Activated naive CD8-positive, alpha-beta T cell treated with anti-CD3 and anti-CD28 coated beads, Interleukin-2, amount 50 U/mL, for 16 hours (primary cell): ENCODE results near the gene TMEM254.
"Not testable (repeated sequence)": the region's sequence is repeated elsewhere in the genome, so short reads cannot be mapped to it uniquely, and the experiment has no call there.

Experiments used
- DNase-seq: peaks from one replicate; pipeline ENCODE4 v3.0.0-alpha.2; 2020; ENCODE audit warnings: low read depth, low spot score

TMEM254 gene

DNA sequence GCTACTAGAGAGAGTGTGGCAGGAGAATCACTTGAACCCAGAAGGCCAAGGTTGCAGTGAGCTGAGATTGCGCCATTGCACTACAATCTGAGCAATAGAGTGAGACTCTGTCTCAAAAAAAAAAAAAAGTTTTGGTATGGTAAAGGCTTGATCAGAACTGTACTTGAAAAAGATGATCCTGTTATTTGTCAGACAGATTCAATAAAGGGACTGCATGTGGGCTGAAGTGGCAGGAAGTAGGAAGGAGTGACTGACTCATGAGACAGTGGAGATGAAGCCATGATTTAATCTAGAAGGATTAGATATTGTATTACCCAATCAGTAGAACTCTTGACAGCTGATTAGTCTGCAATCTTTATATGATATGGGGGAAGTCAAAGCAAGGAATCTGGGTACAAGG, 2.7 kb upstream of the TMEM254 start:
- no peak for DNase-seq

DNA sequence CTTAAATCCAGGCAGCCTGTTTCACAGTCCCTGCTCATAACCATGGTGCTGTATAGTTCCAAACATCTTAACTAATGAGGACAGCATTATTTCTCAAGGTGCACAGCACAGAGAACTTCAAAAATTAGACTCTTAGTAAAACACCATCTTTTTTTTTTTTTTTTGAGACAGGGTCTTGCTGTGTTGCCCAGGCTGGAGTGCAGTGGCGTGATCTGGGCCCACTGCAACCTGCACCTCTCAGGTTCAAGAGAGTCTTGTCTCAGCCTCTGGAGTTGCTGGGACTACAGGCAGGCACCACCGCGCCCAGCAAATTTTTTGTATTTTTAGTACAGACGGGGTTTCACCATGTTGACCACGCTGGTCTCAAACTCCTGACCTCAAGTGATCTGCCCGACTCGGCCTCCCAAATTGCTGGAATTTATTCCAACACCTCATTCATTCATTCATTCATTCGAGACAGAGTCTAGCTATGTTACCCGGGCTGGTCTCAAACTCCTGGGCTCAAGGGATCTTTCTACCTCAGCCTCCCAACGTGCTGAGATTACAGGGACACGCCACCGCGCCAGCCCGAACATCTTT, 507 bp upstream of the TMEM254 start:
- DNase-seq, result no peak

DNA sequence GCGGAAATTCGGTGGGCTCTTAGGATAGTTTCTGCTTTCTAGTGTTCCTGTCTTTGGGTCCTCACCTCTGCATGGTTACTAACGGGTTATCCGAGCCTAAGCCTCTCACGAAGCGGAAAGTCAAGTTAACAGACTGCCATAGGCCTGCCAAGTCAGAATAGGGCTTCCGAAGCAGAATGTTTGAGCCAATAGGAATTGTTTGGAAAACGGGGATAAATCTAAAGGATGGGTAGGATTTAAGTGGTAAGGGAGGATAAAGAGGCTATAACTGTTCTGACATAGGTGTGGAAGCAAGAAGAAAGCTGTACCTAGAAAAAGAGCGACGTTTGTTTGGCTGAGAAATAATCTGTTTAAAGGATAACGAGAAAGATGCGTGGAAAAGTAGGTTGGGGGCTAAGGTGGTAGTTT, 851 bp downstream of the TMEM254 start:
- no peak for DNase-seq

DNA sequence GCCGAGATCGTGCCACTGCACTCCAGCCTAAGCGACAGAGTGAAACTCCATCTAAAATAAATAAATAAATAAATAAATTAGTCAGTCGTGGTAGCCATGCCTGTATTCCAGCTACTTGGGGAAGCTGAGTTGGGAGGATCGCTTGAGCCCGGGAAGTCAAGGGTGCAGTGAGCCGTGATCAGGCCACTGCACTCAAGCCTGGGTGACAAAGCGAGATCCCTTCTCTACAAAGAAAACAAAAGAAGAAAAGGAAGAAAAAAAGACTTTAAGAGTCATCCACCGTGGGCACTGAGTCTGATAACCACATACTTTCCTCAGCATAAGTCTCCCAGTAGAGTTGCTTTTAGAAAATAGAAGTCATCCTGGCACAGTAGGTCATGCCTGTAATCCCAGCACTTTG, 2.6 kb downstream of the TMEM254 start:
- no peak for DNase-seq

DNA sequence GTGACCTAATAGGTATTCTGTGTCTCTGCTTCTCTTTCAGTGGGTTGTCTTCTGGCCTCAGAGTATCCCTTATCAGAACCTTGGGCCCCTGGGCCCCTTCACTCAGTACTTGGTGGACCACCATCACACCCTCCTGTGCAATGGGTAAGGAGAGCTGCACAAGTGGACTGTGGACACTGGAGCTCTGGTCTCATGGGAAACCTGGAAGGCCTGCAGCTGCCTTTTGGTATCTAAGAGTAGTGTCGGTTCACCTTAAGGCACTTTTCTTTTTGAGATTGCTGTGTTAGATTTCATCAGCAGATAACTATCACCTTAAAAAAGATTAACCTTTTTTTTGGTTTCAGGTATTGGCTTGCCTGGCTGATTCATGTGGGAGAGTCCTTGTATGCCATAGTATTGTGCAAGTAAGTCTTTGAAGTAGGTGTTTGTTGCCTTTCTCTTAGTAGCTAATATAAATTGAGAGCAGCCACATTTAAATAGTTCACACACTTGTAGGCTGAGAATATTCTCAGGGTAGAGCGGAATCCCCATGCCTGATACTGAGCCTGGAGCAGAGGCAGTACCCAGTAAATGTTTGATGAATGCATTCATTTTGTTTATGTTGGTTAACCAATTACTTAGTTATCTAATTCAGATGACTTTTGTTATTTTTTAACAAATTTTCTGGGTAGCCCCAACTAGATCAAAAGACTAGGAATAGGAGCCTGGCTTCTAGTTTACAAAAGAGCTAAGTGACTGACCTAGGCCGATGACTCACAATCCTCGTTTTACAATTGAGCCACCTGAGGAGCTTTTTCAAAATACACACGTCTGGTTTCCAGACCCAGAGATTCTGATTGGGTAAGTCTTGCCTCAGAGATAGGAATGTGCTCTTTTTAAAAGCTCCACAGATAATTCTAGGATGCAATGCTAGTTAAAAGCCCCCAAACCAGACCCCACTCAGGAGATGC, 3.6 kb downstream of the TMEM254 start:
- no peak for DNase-seq

DNA sequence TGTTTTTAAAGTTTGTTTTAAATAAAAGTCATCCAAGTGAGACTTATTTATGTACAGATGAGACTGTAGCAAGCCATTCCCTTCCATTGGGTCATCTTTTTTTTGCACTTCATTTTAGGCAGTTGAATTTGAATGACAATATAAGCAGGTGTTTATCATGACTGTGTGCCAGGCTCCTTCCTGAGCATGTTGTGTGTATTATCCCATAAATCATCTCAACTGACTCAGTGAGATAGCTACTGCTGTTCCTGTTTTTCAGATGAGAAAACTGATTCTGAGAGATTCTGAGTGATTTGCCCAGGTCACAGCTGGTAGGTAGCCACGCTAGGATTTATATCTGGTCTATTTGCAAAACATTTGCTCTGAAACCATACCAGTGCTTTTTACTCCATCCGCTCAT, 11.7 kb downstream of the TMEM254 start:
- no peak for DNase-seq

DNA sequence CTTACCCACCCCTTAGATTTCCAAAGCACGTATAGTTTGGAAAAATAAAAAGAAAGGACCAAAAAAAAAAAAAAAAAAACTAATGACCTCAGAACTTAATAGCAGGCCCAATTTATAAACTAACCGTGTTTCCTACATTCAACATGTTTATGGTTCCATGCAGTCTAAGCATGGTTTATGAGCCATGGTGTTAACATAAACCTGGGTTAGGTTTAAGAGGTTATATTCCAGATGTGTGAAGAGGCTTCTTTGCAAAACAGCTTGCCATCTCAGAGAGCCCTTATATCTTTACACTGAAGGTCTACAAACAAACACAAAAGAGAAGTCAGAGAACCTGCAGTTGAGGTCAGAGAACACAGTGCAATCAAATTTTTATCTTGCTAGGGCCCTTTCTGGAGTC, 15.8 kb downstream of the TMEM254 start:
- no peak for DNase-seq

DNA sequence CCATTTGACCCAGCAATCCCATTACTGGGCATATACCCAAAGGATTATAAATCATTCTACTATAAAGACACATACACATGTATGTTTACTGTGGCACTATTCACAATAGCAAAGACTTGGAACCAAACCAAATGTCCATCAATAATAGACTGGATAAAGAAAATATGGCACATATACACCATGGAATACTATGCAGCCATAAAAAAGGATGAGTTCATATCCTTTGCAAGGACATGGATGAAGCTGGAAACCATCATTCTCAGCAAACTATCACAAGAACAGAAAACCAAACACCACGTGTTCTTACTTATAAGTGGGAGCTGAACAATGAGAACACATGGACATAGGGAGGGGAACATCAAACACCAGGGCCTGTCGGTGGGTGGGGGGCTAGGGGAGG, 19.8 kb downstream of the TMEM254 start:
- DNase-seq, result not testable (repeated sequence)

DNA sequence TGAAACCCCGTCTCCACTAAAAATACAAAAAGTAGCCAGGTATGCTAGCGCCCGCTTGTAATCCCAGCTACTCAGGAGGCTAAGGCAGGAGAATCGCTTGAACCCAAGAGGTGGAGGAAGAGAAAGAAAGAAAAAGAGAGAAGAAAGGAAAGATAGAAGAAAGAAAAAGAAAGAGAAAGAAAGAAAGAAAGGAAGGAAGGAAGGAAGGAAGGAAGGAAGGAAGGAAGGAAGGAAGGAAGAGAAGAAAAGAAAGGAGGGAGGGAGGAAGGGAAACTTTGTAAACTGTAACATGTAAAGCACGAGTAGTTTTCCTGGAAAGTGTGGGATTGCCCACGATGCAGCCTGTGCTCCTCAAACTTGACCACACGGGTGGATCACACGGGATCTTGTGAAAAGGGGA, 20.8 kb downstream of the TMEM254 start:
- DNase-seq, result not testable (repeated sequence)

DNA sequence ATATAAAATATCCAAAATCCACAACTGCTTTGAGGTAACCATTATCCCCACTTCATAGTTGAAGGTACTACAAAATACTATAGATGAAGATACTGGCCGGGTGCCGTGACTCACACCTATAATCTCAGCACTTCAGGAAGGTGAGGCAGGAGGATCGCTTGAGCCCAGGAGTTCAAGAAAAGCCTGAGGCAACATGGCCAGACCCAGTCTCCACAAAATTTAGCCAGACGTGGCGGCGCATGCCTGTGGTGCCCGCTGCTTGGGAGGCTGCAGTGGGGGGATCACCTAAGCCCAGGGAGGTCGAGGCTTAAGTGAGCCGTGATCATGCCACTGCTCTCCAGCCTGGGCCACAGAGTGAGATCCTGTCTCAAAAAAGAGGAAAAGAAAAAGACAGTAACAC, 21.7 kb downstream of the TMEM254 start:
- DNase-seq, result no peak

DNA sequence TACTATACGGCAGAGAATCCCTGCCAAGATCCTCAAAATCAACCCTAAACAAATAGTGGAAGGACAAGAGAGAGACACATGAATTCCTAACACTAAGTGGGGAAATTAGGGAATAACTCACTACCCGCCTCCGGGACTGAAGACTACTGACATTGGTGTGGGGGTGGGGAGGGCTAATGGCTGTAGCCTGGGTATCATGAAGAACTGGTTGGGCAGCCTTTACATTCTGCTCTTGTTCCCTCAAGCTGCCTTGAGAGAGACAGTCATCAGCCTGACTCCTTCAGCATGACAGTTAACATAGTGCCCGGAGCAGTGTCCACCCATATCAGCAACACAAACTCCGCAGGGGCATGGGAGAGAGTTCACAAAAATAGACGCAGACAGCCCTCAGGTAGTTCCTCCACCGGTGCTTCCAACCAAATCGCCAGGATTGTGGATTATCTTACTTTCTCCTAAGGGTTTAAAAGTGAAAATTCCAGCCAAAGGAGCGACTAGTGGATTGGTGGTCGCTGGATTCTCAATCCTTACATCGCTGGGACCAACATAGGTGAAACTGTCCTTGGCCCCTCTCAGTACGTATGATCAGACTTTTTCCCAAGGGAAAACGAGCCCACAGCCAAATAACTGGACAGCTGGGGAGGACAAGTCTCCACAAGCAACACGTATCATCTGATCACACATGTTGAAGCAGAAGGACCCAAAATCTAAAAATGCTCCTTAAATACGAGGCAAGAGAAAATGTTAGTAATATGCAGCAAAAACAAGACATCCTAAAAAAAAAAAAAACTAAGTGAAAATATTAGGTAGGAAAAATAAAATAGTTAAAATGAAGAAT, 22.6 kb downstream of the TMEM254 start:
- no peak for DNase-seq

DNA sequence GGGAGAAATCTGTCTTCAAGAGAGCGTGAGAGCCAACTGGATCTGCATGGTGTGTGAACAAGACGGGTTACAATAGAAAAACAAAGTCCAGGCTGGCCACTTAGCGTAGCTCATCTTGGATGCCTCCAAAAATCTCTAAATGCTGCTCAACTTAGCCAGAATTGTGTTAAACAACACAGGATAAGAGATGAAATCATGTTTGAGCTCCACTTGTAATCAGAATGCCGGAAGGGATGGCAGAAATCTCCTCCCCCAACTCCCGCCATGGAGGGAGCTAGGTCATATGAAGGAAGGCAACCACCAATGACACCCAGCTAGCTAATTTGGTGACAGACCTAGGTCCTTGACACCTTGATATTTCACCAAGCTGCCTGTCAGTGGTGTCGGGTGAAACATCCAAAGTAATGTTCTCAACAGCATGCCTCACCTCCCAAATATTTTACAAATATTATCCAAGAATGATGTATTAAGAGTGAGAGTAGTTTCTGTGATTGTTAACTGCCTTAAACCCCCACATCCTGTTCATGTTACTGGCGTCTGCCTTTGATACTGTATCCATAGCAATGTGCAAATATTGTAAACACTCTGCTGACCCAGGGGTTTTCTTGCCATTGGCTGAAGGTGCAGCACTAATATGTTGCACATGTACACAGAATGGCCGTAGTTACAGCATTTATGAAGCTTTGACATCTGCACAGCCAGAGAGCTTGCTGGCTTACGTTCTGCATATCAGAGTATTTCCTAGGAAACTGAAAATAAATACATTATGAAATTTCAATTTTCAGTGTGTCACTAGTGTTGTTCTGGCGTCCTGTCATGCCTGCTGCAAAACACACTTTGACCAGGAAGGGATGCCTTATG, 25.8 kb downstream of the TMEM254 start:
- no peak for DNase-seq

DNA sequence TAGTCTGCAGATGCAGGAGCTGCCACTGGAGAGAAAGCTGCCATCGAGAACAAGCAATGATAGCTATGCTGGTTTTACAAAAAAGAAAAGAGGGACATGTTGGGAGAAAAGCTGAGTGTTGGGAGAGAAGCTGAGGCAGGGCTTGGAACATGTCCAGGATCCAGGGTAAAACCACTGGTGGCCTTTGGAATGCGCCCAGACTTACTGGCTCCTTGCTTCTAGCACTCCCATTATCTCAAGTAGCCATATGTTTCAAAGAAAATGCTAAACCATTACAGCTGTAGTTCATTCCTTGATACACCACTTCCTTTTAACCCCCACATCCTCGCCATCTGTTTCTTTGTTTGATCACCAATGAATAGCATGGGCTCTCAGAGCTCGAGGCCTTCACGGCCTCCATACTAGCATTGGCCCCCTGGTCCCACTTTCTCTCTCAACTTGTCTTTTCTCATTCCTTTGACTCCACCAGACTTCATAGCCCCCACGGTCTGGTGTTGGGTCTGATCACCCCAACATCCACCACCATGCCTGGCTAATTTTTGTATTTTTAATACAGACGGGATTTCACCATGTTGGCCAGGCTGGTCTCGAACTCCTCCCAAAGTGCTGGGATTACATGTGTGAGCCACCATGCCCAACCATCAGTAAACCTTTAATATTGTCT, 30.2 kb downstream of the TMEM254 start:
- no peak for DNase-seq

DNA sequence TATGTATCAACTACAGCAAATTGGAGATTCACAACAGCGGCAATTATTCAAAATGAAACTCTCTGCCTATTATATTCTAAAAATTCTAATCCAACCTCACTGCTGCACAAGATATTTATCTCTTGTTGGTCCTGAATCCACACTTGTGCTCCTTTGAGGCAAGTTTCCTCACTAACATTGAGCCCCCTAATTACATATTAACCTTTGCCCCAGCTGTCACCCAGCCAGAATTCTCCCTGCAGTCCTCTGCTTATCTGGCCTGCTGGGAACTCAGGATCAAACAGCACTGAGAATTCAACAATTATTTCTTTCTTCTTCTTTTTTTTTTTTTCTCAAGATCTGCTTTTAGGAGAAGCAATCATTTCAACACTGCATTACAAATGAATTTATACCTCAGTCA, 32.5 kb downstream of the TMEM254 start:
- no peak for DNase-seq

DNA sequence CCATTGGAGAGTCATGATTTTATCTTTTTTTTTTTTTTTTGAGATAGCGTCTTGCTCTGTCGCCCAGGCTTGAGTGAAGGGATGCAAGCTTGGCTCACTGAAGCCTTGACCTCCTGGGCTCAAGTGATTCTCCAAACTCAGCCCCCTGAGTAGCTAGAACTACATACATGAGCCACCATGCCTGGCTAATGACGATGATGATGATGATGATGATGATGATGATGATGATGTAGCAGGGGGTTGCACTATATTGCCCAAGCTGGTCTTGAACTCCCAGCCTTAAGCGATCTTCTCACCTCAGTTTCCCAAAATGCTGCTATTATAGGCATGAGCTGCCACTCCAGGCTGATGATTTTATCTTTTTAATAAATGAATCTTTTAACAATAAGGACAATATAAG, 40.2 kb downstream of the TMEM254 start:
- no peak for DNase-seq

DNA sequence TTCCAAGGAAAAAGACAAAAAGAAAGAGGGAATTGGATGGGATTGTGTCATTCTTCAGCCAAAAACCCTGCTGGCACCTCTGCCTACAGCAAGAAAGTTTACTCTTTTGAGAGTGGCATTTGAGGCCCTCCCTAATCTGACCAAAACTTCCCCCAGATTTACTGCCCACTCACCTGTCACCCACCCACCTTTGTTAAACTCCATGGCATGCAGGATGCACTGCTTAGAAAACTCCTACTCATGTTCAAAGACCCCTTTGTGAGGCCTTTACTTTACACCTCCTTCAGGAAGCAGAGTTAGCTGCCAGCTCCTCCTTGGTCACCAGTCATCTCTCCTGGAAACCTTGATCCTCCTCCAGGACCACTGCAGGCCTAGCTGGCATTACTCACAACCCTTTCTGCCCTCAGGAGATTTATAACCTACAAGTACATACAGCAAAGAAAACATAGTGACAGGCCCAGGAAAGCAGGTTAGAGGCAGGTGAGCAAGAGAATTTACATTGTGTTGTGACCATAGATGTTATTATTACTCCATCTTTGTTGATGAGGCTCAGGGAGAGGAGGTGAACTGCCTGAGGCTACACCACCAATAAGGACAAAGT, 43.7 kb downstream of the TMEM254 start:
- no peak for DNase-seq

DNA sequence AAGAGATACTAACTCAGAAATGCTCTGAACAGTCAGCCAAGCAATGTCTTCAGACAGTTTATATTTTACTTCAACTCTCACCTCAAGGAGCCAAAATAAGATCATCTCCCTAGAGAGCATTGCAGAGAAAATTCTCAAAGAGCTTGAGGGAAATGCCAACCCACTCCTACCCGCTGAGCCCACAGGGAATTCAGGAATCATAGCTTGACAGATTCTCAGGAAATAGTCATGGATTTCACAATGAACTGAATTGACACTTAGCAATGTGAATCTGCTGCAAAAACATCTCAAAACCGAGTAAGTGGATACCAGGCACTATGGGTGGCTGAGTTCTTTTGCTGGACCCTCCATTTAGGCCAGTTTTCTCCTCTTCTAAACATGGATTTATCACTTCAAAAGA, 44.3 kb downstream of the TMEM254 start:
- no peak for DNase-seq

DNA sequence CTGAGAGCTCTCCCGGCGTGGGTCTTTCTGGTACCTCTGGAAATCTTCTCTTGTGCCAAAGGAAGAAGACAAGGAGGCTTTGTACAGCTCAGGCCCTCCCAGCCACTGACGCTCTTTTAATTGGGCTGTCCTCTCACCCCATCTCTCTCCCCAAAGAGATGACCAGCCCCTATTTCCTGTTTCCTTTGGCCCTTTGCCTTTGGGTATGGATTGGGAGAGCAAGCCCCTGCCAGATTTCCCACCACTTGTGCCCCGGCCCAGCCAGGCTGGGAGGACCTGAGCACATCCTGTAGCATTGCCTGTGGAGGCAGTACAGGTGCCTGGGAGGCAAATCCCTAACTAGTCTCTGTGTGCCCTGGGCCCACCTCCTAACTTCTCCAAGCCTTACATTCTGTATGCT, 48.4 kb downstream of the TMEM254 start:
- DNase-seq, result no peak

DNA sequence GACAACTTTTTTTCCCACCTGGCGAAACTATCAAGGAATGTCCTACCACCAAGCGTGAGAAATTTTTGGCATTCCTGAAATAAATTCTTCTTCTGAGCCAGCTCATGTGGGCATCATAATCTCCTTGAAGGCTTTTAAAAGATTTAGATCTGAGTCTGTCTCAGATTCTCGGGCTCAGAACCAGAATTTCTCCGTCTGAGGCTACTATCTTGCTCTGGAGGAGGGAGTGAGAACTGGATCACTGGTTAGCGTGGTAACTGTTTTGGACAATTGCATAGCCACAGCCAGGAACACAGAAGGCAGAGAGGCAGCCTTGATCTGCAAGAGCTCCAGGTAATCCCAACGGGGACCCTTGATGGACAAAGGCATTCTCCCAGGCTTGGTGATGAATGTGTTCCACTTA, 53.0 kb downstream of the TMEM254 start:
- no peak for DNase-seq
